ENCODE results near the gene SOX13.

DNA sequence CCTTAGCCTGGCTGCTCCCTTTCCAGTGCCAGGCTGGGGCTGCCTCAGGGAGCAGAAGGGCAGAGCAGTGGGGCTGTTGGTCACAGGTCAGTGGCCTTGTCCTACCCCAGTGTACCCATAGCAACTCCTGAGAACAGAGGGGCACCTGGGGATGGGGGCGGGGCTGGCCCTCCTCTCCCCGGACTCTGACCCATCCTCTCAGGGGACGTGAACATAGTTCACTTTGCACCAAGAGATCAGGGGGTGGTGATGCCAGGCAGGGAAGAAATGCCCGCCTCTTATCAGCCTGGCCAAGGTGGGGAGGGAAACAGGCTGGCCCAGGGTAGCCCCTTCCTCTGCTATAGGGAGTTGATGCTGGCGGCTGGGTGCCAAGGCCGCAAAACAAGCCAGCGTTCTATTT is 74.0 kb downstream of the SOX13 start:
- TF ChIP-seq, protein P1, sequence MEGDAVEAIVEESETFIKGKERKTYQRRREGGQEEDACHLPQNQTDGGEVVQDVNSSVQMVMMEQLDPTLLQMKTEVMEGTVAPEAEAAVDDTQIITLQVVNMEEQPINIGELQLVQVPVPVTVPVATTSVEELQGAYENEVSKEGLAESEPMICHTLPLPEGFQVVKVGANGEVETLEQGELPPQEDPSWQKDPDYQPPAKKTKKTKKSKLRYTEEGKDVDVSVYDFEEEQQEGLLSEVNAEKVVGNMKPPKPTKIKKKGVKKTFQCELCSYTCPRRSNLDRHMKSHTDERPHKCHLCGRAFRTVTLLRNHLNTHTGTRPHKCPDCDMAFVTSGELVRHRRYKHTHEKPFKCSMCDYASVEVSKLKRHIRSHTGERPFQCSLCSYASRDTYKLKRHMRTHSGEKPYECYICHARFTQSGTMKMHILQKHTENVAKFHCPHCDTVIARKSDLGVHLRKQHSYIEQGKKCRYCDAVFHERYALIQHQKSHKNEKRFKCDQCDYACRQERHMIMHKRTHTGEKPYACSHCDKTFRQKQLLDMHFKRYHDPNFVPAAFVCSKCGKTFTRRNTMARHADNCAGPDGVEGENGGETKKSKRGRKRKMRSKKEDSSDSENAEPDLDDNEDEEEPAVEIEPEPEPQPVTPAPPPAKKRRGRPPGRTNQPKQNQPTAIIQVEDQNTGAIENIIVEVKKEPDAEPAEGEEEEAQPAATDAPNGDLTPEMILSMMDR (IDR thresholded peaks at IDR 0.05), result no peak
- TF ChIP-seq POLR2AphosphoS5 (IDR thresholded peaks at IDR 0.05; ENCODE audit: insufficient read depth in 1 of 2, low read depth in 1 of 2), result no peak

Data from vagina (tissue), 2 donors.